ENCODE results near the gene MAST4.

MAST4 gene

DNA sequence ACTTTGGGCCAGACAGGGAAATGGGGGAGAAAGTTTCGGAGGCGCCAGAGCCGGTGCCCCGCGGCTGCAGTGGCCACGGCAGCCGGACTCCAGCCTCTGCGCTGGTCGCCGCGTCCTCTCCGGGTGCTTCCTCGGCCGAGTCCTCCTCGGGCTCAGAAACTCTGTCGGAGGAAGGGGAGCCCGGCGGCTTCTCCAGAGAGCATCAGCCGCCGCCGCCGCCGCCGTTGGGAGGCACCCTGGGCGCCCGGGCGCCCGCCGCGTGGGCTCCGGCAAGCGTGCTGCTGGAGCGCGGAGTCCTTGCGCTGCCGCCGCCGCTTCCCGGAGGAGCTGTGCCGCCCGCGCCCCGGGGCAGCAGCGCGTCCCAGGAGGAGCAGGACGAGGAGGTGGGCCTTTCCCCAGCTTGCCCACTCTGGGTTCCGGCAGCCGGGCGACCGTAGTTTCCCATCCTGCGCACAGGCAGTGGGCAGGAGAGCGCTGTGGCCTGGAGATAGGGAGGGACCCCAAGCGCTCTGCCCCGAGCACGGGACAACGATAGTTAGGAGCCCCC, 516 bp downstream of the MAST4 start:
- TF ChIP-seq, protein P1, sequence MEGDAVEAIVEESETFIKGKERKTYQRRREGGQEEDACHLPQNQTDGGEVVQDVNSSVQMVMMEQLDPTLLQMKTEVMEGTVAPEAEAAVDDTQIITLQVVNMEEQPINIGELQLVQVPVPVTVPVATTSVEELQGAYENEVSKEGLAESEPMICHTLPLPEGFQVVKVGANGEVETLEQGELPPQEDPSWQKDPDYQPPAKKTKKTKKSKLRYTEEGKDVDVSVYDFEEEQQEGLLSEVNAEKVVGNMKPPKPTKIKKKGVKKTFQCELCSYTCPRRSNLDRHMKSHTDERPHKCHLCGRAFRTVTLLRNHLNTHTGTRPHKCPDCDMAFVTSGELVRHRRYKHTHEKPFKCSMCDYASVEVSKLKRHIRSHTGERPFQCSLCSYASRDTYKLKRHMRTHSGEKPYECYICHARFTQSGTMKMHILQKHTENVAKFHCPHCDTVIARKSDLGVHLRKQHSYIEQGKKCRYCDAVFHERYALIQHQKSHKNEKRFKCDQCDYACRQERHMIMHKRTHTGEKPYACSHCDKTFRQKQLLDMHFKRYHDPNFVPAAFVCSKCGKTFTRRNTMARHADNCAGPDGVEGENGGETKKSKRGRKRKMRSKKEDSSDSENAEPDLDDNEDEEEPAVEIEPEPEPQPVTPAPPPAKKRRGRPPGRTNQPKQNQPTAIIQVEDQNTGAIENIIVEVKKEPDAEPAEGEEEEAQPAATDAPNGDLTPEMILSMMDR (IDR thresholded peaks at IDR 0.05; ENCODE audit: low read depth, low read length) = no peak
- DNase-seq = peak; percentile 55
- Histone ChIP-seq H3K36me3 (no peaks in the 10 kb centered on the region), H3K4me3 (ENCODE audit: low read depth, low read length) (peak overlapping the region; percentile 89), H3K4me1 (no peaks in the 10 kb centered on the region), H3K9me3 (no peaks in the 10 kb centered on the region), H3K27me3 (no peaks in the 10 kb centered on the region)

- H3K9me3 ChIP-seq = no peaks in the 10 kb centered on the region
- H3K4me1 ChIP-seq = no peaks in the 10 kb centered on the region
- DNase-seq = peak; percentile 73
- peak overlapping the region; percentile 89 for H3K4me3 ChIP-seq (ENCODE audit: low read depth, low read length)
- H3K36me3 ChIP-seq = no peaks in the 10 kb centered on the region
- H3K27me3 ChIP-seq = no peaks in the 10 kb centered on the region
- TF ChIP-seq, protein P1 (IDR thresholded peaks at IDR 0.05; ENCODE audit: low read depth, low read length) = no peak
Measured at GRCh38 chr5:66597183-66597757, 1.1 kb downstream of the MAST4 start.

DNA sequence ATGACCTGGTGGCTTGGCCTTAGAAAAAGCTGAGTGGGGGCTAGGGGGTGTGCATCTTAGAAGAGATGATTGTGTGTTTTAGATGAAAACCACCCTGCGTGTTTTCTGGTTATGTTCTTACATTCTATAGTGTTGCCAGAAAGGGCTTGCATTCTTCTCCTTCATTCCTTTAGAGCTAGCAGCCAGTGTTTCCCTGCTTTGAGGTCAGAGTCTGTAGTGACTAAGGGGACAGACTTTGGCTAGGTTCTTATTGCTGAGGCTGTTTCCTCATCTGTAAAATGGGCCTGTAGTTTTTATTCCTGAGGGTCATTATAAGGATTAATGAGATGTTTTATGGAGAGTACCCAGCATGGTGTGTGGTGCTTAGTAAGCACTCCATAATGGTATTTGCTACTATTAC, 6.4 kb downstream of the MAST4 start:
- no peaks in the 10 kb centered on the region for H3K9me3 ChIP-seq
- H3K4me3 ChIP-seq (ENCODE audit: low read depth, low read length) = no peak overlapping the region
- H3K4me1 ChIP-seq = no peaks in the 10 kb centered on the region
- DNase-seq = no peak
- H3K36me3 ChIP-seq = no peaks in the 10 kb centered on the region
- no peaks in the 10 kb centered on the region for H3K27me3 ChIP-seq
- TF ChIP-seq, protein P1 (IDR thresholded peaks at IDR 0.05; ENCODE audit: low read depth, low read length) = no peak

DNA sequence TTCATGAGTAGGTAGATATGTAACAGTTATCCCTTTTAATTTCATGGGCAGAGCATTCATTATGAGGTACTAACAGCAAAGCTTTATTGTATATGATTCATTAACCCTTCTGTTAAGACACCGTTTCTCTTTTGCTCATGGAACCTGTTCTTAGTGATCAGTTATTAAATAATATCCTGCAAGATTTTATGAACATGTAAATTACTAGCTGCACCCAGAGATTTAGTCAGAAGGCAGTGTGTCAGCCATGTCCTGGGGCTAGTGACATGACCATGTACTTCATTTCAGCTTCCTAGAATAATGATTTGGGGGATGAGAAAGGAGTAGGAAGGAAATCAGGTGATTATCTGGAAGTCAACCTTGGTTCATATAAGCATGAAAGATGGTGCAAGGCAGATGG, 7.0 kb downstream of the MAST4 start:
- no peak overlapping the region for H3K4me3 ChIP-seq (ENCODE audit: low read depth, low read length)
- no peaks in the 10 kb centered on the region for H3K36me3 ChIP-seq
- H3K27me3 ChIP-seq = no peaks in the 10 kb centered on the region
- no peaks in the 10 kb centered on the region for H3K9me3 ChIP-seq
- no peak for DNase-seq
- no peaks in the 10 kb centered on the region for H3K4me1 ChIP-seq
- TF ChIP-seq, protein P1 (IDR thresholded peaks at IDR 0.05; ENCODE audit: low read depth, low read length) = no peak

DNA sequence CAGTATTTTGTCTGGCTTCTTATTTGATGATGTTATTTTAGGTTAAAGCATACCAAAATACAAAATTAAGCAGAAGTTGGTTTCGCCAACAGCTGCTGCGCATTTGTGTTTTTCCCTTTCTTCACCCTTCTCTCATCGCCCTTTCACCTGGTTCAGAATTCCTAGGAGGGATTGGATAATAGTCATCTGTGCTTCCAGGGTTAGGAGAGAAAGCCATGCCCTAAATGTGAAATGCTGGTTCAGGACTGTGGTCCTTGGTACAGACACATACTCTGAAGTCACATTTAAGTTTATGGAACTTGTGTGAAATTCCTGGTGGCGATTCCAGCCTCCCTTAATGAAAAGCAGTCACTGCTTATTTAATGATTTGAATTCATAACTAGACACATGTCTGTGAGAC, 7.7 kb downstream of the MAST4 start:
- Histone ChIP-seq H3K36me3 (no peaks in the 10 kb centered on the region), H3K27me3 (no peaks in the 10 kb centered on the region), H3K4me3 (ENCODE audit: low read depth, low read length) (no peak overlapping the region), H3K4me1 (no peaks in the 10 kb centered on the region), H3K9me3 (no peaks in the 10 kb centered on the region)
- DNase-seq = no peak
- TF ChIP-seq, protein P1 (IDR thresholded peaks at IDR 0.05; ENCODE audit: low read depth, low read length) = no peak

DNA sequence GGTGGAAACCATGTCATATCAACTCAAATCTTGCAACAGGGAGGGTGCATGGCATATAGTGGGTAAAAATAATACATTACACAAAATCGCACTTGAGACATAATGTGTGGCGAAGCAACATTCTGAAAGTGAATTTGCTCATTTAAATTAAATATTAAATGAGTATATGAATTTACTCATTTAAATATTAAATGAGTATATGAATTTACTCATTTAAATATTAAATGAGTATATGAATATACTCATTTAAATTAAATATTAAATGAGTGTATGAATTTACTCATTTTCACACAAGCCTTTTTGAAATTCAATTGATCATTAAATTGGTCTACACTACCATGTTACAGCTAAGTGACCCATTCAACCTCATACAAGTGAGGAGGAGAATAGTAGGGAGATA, 10.5 kb downstream of the MAST4 start:
- Histone ChIP-seq H3K4me3 (ENCODE audit: low read depth, low read length) (no peak overlapping the region), H3K4me1 (no peaks in the 10 kb centered on the region), H3K9me3 (no peaks in the 10 kb centered on the region), H3K27me3 (no peaks in the 10 kb centered on the region), H3K36me3 (no peaks in the 10 kb centered on the region)
- TF ChIP-seq, protein P1 (IDR thresholded peaks at IDR 0.05; ENCODE audit: low read depth, low read length) = no peak
- no peak for DNase-seq

Measured in BE2C (cell line).